Neural progenitor cell (in vitro differentiated cells): ENCODE data around the gene ABI3BP.

ENCODE experiments used
- CTCF ChIP-seq: fragments of 200-600 bp; sonication (generic); IDR thresholded peaks from 2 replicates; pipeline ENCODE4 v1.5.1; 2017; ENCODE audit warnings: antibody characterized with exemption, mild to moderate bottlenecking
- EZH2 ChIP-seq: fragments of 200-600 bp; sonication (generic); IDR thresholded peaks from 2 replicates; pipeline ENCODE4 v1.6.1; 2017; ENCODE audit warnings: antibody characterized with exemption, mild to moderate bottlenecking, moderate library complexity

- TF ChIP-seq CTCF (no peak), EZH2 (no peak)
These were observed 136.4 kb downstream of the ABI3BP start for GRCh38 chr3:100856821-100857220.
